ENCODE measurements around the gene FAT1.

DNA sequence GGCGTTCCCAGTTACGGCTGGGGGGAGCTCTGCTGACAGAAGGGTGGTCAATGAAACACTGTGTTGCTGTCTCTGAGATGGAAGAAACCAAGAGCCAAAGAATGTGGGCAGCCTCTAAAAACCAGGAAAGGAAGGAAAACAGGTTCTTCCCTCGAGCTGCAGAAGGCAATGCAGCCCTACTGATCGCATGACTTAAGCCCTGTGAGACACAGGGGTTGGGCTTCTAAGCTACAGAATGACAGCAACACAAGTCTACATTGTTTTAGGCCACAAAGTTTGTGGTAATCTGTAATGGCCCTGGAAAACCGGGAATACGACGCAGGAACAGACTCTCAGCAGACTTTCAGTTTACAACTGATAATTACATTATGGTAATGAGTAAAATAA, 130.1 kb downstream of the FAT1 start:
- TF ChIP-seq, protein P1, sequence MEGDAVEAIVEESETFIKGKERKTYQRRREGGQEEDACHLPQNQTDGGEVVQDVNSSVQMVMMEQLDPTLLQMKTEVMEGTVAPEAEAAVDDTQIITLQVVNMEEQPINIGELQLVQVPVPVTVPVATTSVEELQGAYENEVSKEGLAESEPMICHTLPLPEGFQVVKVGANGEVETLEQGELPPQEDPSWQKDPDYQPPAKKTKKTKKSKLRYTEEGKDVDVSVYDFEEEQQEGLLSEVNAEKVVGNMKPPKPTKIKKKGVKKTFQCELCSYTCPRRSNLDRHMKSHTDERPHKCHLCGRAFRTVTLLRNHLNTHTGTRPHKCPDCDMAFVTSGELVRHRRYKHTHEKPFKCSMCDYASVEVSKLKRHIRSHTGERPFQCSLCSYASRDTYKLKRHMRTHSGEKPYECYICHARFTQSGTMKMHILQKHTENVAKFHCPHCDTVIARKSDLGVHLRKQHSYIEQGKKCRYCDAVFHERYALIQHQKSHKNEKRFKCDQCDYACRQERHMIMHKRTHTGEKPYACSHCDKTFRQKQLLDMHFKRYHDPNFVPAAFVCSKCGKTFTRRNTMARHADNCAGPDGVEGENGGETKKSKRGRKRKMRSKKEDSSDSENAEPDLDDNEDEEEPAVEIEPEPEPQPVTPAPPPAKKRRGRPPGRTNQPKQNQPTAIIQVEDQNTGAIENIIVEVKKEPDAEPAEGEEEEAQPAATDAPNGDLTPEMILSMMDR (IDR thresholded peaks at IDR 0.05 in 4 of 5, conservative IDR thresholded peaks at IDR 0.05 in 1 of 5), result no peak
- no peak for TF ChIP-seq POLR2A (IDR thresholded peaks at IDR 0.05)

Data from gastrocnemius medialis (tissue), 4 donors.